HTERT RPE-1 (cell line): Measurements from ENCODE around the gene ADCY10.
"Not testable (repeated sequence)": the region's sequence is repeated elsewhere in the genome, so short reads cannot be mapped to it uniquely, and the experiment has no call there.

Source experiments
- in situ Hi-C: fragments of 300-500 bp; cut with MboI; formaldehyde crosslinking; loops from 4 replicates; pipeline ENCODE4 v1.14.3; 2020; ENCODE audit warnings: low sequenced_read_pairs

Gene ADCY10

GRCh38 chr1:167882376-167882775, 31.6 kb downstream of the ADCY10 start:
- in situ Hi-C loops: no loop called here

GRCh38 chr1:167881786-167882185, 32.1 kb downstream of the ADCY10 start:
- in situ Hi-C loops: no loop called here

DNA sequence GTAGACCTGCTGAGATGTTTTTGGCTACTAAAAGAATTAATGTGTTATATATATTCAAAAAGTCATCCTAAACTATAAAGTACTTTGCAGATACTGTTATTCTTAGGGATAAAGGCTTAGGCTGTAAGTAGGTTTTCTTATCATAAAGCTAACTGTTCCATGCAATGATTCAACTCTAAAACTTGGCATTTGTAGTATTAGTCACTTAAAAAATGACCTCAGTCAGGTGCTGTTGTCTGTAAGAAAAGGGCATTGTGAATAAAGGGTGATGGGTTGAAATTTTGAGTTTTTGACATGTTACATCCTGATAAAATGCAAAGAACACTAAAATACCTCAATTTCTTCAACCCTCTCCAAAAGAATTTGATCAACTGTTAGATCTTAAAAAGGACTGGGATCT, 32.9 kb downstream of the ADCY10 start:
- in situ Hi-C loops: no loop called here

- in situ Hi-C loops: no loop called here
These were observed 33.3 kb downstream of the ADCY10 start for GRCh38 chr1:167880580-167881021.

GRCh38 chr1:167879508-167879907, 34.4 kb downstream of the ADCY10 start:
- in situ Hi-C loops: no loop called here

- in situ Hi-C loops: no loop called here
These were observed 35.4 kb downstream of the ADCY10 start for GRCh38 chr1:167878372-167879160.

- in situ Hi-C loops: no loop called here
These were observed 37.2 kb downstream of the ADCY10 start for GRCh38 chr1:167876597-167877175.

DNA sequence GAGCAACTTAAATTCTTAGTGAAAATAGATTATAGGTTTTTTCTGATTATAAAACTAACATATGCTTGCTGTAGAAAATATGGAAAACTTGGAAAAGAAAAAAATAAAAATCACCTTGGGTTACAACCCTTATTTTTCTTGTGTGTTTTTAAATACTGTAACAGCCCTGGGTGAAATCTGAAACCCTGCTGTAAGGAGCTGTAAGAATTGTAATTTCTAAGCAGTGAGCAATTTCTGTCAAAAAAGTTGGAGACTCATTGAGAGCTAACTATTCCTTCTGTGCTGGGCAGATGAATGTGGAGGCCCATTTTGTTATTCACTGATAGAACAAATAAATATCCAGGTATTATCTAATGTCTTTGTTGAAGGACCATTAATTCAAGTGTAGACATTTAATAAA, 42.6 kb downstream of the ADCY10 start:
- in situ Hi-C loops: no loop called here

DNA sequence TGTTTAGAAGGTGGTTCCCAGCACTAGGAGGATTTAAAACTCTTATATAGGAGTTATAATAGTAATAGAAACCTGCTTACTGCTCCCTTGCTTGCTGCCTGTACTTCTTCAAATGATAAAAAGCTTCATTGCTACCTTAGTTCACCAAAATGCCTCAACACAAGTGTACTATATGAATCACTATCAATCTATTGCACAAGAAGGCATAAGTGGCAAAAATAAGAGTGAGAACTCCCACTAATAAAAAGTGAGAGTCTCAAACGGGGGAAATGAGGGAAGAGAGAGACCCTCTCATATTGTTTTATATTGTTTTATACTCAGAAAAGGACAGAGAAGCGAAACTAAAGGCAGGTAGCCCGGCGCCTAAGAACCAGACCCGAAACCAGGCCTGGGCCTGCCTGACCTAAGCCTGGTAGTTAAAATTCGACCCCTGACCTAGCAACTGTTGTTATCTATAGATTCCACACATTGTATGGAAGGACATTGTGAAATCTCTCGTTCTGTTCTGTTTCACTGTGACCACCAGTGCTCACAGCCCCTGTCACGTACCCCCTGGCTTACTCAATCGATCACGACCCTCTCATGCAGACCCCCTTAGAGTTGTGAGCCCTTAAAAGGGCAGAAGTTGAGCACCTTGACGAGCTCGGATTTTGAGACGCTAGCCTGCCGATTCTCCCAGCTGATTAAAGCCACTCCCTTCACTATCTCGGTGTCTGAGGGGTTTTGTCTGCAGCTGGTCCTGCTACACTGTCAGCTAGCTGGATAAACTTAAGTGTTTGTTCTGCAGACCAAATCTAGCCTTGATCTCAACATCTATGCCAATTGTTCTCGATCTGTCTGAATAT, 44.6 kb downstream of the ADCY10 start:
- in situ Hi-C loops: not testable (repeated sequence)

GRCh38 chr1:167866739-167867414, 47.1 kb downstream of the ADCY10 start:
- in situ Hi-C loops: not testable (repeated sequence)

DNA sequence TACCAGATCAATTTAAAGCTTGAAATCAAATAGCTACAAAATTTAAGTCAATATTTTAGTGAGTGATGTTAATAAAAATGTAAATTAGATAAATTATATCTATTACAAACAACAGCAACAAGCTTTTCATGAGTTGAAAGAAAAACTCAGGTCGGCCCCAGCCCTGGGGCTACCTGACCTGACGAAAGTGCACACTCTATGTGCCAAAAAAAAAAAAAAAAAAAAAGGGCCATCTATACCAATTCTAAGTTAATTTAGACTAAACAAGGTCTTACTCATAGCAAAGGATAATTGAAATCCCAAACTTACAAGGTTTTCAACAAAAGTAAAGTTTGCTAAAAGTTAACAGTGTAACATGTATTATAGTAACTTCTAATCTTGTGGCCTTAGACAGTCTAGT, 47.6 kb downstream of the ADCY10 start:
- in situ Hi-C loops: not testable (repeated sequence)

DNA sequence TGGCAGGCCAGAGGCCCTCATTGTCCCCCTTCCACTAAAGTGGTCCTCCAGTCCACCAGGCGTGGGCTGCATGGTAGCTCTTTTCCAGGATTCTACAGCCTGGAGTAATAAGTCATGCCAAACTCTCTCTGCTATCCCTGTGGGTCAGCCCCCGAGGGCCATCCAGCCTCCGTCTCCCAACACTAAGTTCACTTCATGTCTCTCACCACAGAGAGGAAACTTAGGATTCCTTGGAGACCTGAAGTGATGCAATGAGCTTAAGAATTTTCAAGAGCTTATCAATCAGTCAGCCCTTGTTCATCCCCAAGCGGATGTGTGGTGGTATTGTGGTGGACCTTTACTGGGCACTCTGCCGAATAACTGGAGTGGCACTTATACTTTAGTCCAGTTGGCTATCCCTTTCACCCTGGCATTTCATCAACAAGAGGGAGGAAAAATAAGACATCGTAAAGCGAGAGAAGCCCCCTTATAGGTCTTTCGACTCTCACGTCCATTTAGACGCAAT, 48.1 kb downstream of the ADCY10 start:
- in situ Hi-C loops: not testable (repeated sequence)

- in situ Hi-C loops: not testable (repeated sequence)
These were observed 48.7 kb downstream of the ADCY10 start for GRCh38 chr1:167865193-167865592.

DNA sequence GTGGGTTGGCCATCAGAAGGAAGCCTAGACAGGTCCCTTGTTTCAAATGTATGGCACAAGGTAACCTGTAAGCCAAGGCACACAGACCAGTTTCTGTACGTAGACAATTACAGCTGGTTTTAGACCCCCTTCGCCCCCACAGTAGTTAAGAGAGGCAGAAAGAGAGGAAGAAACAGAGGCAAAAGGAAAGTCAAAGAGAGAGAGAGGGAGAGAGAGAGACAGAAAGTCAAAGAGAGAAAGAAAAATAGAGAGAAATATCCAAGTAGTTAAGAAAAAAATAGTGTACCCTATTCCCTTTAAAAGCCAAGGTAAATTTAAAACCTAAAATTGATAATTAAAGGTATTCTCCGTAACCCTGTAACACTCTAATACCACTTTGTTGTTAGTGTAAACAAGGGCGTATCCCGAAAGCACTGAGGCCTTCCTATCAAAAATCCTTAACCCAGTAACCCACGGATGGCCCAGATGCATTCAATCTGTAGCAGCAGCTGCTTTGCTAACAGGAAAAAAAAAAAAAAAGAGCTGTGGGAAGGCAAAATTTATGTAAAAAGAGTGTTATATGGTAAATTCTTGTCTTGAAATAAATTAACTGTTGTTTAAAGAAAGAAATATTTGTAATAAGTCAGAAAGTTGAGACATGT, 49.4 kb downstream of the ADCY10 start:
- in situ Hi-C loops: no loop called here

DNA sequence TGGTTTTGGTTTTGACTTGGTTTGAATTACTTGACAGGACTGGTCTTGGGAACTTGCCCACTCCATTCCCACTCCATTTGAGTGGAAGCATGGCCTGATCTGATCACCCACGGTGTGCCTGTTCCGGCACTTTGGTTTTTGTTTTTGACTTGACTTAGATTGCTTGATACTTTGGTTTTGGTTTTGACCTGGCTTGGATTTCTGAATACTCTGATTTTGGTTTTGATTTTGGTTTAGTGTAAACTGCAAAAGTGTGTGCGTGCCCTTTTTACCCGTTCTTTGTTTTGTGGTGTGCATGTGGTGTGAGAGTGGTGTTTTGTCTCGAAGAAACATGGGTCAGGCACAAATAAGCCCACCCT, 50.0 kb downstream of the ADCY10 start:
- in situ Hi-C loops: no loop called here

DNA sequence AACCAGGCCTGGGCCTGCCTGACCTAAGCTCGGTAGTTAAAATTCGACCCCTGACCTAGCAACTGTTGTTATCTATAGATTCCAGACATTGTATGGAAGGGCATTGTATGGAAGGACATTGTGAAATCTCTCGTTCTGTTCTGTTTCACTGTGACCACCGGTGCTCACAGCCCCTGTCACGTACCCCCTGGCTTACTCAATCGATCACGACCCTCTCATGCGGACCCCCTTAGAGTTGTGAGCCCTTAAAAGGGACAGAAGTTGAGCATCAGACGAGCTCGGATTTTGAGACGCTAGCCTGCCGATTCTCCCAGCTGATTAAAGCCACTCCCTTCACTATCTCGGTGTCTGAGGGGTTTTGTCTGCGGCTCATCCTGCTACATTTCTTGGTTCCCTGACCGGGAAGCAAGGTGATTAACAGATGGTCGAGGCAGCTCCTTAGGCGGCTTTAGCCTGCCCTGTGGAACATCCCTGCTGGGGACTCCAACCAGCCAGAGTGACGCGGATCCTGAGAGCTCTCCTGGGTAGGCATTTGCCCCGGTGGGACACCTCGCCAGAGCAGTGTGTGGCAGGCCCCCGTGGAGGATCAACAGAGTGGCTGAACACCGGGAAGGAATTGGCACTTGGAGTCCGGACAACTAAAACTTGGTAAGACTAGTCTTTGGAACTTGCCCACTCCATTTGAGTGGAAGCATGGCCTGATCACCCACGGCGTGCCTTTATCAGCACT, 50.6 kb downstream of the ADCY10 start:
- in situ Hi-C loops: not testable (repeated sequence)

DNA sequence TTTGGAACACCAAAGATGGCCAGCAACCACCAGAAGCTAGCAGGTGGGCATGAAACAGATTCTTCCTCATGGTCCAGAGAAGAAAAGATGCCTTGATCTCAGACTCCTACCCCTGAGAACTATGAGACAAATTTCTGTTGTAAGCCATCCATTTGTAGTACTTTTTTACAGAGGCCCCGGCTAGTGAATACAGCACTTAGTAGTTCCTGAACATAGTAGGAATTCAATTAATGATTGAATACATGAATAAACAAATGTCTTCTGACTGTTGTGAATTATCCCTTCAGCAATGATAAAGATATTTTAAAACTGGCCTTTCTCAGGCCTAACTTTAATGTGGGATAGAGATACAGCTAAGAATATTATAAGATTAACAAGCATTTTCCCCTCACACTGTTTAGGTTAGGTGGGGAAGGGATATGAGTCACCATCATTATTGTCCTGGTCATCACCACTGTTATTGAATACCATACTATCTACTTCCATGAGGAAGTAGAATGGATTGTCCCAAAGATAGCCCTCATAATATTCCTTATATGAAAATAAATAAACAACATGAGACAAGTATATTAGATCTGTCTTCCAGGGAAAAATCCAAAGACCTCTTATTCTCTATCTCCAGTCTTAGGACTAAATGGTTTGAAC, 51.4 kb downstream of the ADCY10 start:
- in situ Hi-C loops: no loop called here

- in situ Hi-C loops: no loop called here
These were observed 52.1 kb downstream of the ADCY10 start for GRCh38 chr1:167861664-167862381.
